NCI-H526 (cell line): ENCODE results near the gene RIN3.

Experiments
- DNase-seq, 2 experiments: peaks; one replicate each; lab custom pipeline; 2025; lab: John Stamatoyannopoulos, UW

RIN3 gene

DNA sequence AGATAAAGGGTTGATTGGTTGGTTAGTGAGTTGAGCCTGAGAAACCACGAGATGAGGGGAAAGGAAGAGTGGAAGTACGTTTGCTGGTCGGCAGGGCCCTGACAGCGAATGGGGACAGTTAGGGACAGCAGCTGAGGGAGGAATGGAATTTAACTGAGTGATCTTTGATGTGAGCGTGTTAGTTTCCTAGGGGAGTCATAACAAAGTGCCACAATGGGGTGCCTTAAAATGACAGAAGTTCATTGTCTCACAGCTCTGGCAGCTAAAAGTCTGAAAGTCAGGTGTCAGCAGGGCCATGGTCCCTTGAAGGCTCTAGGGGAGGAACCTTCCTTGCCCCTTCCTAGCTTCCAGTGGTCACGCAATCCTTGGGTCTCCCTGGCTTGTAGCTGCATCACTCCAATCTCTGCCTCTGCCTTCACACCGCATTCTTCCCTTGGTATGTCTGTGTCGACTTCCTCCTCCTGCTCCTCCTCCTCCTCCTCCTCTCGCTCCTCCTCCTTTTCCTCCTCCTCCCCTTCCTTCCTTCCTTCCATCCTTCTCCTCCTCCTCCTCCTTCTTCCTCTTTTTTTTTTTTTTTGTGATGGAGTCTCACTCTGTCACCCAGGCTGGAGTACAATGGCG, 26.0 kb upstream of the RIN3 start:
- no peak for DNase-seq

GRCh38 chr14:92489394-92490238, 24.0 kb upstream of the RIN3 start:
- DNase-seq = no peak

- no peak for DNase-seq
Observed at GRCh38 chr14:92490239-92490959, 23.2 kb upstream of the RIN3 start.

GRCh38 chr14:92491782-92492181, 21.8 kb upstream of the RIN3 start:
- no peak for DNase-seq

- DNase-seq = no peak
Observed at GRCh38 chr14:92492258-92492657, 21.3 kb upstream of the RIN3 start.

- DNase-seq = no peak
Observed at GRCh38 chr14:92493024-92493423, 20.6 kb upstream of the RIN3 start.

DNA sequence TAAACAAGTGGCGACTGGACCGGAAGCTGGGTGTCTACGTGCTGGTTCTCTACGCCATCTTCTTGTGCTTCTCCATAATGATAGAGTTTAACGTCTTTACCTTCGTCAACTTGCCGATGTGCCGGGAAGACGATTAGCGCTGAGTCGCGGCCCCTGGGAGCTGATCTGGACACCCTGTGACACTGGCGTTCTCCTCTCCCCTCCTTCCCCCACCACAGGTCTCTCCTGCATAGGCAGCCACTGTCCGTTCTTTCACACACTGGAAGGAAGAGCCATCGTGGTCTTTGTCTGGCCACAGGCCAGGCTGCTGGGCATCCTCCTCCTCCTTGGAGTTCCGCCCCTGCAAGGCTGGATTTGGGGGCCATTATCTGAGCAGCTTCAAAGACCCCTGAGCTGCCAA, 20.1 kb upstream of the RIN3 start:
- no peak for DNase-seq

DNA sequence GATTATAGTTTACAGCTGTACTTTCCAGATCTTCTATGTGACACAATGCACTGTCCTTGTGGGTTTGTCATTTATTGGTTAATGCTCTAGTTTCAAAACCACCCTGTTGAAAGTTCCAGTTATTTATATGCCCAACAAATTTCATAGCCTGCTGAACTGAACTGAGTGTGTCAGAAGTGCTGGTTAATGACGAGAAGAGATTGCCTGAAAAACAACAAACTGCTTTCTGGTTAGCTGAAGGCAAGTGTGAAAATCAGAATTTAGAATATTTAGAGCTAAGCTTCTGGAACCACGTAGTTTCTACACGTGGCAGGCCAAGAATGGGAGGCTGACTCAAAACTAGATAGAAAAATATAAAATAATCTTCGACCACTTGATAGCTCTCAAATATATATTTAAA, 19.1 kb upstream of the RIN3 start:
- no peak for DNase-seq

DNA sequence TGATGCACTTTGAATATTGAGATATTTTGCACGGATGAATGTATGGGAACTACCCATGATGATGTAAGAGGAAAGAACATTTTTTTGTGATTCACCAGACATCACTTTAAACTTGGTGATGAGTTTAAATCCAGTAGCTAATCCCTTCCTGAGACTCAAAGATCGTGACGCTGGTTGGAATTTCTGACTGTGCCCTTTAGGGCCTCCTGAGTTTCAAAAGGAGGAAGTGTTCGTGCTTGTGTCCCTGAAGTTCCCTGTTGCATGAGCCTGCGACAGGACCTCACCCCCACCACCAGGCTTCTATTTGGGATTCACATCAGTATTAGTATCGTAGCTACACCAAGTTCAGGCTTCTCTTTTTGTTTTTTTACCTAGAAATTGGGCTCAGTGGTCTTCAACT, 18.6 kb upstream of the RIN3 start:
- no peak for DNase-seq

GRCh38 chr14:92496191-92496857, 17.3 kb upstream of the RIN3 start:
- no peak for DNase-seq

DNA sequence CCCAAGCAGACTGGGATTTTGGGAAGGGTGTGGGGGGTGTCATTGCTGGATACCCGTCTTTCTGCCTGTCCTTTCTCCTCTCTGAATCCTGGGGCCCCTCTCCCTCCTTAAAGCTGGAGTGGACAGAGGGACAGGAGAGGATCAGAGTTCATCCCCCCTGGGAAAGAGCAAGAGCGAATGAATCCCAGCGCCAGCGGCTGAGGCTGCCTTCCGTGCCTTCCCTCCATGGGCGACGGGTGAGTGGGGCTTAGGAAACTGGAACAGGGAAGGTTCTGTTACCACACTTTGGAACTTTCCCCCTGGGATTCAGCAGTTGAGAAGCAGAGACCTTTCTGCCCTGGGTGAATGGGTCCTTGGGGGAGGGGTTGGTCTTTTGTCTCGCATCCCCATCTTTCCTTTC, 16.2 kb upstream of the RIN3 start:
- no peak for DNase-seq

- no peak for DNase-seq
Observed at GRCh38 chr14:92499234-92499633, 14.3 kb upstream of the RIN3 start.

- peak in 1 of 2 experiments; percentile 23 for DNase-seq
Observed at GRCh38 chr14:92500491-92500941, 13.1 kb upstream of the RIN3 start.

GRCh38 chr14:92501891-92502351, 11.7 kb upstream of the RIN3 start:
- DNase-seq = no peak

DNA sequence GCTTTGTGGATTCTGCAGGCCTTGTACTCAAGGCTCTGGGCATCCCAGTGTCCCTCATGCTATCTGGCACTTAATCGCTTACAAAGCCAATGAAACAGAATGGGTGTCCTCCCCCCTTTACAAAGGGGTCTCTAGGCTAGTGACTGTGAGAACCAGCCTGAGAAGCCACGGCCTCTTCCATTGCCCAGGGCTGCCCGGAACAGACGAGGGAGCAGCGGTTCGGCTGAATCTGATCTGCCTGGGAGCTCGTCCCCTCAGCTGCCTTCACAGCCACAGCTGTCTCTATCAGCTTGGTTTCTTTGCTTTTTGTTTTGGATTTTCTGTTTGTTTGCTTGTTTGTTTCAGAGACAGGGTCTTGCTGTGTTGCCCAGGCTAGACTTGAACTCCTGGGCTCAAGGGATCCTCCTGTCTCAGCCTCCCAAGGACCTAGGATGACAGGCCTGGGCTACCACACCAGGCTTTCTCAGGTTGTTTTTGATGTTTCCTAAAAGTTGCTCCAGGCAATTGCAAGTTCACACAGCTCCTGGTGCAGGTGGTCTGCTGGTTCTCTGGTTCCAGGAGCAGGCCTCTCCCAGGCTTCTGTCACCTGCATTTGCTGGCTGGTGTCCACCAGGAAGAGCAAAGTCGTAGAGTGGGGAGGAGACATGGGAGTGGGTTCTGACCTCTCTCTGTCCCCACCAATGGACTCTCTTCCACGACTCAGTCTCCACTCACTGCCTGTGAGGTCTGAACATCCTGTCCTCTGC, 10.9 kb upstream of the RIN3 start:
- no peak for DNase-seq

GRCh38 chr14:92503756-92504491, 9.7 kb upstream of the RIN3 start:
- no peak for DNase-seq

GRCh38 chr14:92505826-92506225, 7.8 kb upstream of the RIN3 start:
- DNase-seq = no peak

DNA sequence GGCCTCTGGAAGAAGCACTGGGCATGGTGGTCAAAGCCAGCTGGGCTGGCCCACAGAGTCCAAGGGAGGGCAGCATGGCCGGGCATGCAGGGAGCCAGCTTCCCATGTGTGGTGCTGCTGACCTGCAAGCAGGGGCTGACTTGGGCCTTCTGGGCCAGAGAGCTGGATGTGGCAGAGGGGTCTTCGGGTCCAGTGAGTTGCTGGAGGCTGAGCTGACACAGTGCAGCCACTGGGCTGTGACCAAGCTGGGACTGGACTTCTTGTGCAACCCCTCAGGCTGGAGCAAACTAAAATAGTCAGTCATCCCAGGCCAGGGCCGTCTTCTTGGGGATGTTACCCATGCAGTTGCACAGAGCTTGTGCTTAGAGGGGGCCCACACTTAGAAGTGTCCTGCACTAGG, 7.3 kb upstream of the RIN3 start:
- no peak for DNase-seq

DNA sequence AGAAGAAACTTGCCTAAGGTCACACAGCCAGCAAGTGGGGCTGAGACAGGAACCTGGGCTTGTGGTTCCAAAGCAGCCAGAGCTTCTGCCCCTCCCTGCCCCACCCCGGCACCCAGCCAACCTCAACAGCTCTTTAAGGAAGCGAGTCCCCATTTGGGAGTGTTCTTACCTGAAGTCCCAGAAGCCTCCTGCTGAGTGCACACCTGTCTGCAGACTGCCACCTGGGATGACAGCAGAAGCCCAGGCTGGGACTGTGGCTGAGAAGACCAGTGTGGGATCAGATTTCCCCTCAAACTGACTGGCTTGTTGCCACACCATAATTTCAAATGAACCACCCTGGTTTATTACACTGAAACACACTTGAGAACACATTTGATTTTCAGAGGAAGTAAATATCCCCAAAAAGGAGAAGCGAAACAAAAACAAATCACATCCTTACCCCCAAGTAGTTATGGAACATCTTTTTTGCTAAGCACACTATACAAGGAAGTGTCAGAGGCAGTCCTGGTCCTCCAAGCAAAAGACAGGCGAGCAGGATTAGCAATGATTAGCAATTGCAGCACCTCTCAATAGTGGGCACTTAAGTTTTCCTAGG, 6.3 kb upstream of the RIN3 start:
- peak in 1 of 2 experiments; percentile 5 for DNase-seq

GRCh38 chr14:92510972-92511371, 2.6 kb upstream of the RIN3 start:
- peak in 1 of 2 experiments; percentile 48 for DNase-seq
